Vagina (tissue), 2 donors: ENCODE measurements around the gene TTLL3. TPM values are rescaled to one million over a fixed set of nuclear protein-coding genes. Genes with fewer than 3 reads are reported as not detected.

Source experiments
- DNase-seq, 2 donors: peaks; one replicate each; pipeline ENCODE4 v3.0.0-alpha.2; 2017; ENCODE audit errors: extremely low spot score in 2 of 2
- H3K27ac ChIP-seq: fragments of 200-600 bp; sonication (generic); one replicate; pipeline ENCODE4 v1.5.1; 2019
- H3K27me3 ChIP-seq: fragments of 200-600 bp; sonication (generic); one replicate; pipeline ENCODE4 v1.5.1; 2019
- H3K36me3 ChIP-seq, 2 donors: fragments of 200-600 bp; sonication (generic); one replicate each; pipeline ENCODE4 v1.5.1; 2017 to 2019
- H3K4me1 ChIP-seq: fragments of 200-600 bp; sonication (generic); one replicate; pipeline ENCODE4 v1.5.1; 2019
- H3K4me3 ChIP-seq, 2 donors: fragments of 200-600 bp; sonication (generic); 1 replicate in 1 of 2; 2 replicates in 1 of 2; pipeline ENCODE4 v1.5.1; 2016 to 2019
- H3K9me3 ChIP-seq: fragments of 200-600 bp; sonication (generic); one replicate; pipeline ENCODE4 v1.5.1; 2019
- POLR2A ChIP-seq, 2 donors: fragments of 450-650 bp; IDR thresholded peaks; one replicate each; pipeline ENCODE4 v1.6.1; 2017; ENCODE audit warnings: antibody characterized with exemption in 2 of 2, mild to moderate bottlenecking in 2 of 2, moderate library complexity in 2 of 2
- POLR2AphosphoS5 ChIP-seq, 2 donors: sonication (generic); formaldehyde crosslinking; IDR thresholded peaks; one replicate each; pipeline ENCODE4 v1.9.0; 2017; ENCODE audit warnings: antibody characterized with exemption in 2 of 2, mild to moderate bottlenecking in 2 of 2, low read depth in 1 of 2; ENCODE audit not compliant: insufficient read depth in 1 of 2
- intact Hi-C: fragments of 100-400 bp; cut with DNase I; formaldehyde crosslinking; loops from one replicate; pipeline ENCODE4 v1.15.1; 2023
- total RNA-seq: library from RNA; depleted of rRNA; stranded (reverse); fragments of >200 nt; gene quantifications from one replicate; pipeline ENCODE4 v1.2.3, GENCODE V29; 2016
- TF ChIP-seq, protein P1 (sequence below), 3 experiments: fragments of 450-650 bp in 2 of 3; fragments of 200-600 bp in 1 of 3; sonication (generic) in 1 of 3; IDR thresholded peaks; one replicate each; pipeline ENCODE4 v1.5.1; 2017 to 2019; ENCODE audit warnings: antibody characterized with exemption in 3 of 3, mild to moderate bottlenecking in 2 of 3, moderate library complexity in 2 of 3

Gene TTLL3
- total RNA-seq, 1 donor from 2014 or later = 73.4 TPM

DNA sequence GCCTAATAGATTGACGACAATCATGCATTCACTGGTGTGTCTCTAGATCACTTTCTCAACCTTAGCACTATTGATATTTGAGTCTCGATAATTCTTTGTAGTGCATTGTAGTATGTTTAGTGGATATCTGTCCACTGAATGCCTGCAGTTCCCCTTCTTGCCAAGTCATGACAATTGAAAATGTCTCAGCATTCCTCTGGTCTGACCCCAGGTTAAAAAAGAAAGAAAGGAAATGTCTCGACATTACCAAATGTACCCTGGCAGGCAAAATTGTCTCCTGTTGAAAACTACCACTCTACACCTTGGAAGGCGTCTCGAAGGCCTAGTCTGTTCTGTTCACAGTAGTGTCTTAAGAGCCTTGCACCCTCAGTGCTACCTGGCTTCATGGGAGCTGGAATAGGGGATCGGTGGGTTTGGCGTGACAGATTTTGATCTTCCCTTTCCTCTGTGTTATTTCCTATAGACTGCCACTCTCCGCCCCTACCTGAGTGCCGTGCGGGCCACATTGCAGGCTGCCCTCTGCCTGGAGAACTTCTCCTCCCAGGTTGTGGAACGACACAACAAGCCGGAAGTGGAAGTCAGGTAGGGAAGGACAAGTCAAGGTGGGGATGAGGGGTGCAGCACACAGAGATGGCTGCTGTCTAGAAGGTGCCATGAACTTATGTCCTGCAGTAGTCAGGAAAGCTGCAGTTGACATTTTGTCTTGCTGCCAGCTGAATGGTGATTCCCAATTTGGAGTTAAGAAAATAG, 12.7 kb upstream of the TTLL3 start:
- TF ChIP-seq, protein P1, sequence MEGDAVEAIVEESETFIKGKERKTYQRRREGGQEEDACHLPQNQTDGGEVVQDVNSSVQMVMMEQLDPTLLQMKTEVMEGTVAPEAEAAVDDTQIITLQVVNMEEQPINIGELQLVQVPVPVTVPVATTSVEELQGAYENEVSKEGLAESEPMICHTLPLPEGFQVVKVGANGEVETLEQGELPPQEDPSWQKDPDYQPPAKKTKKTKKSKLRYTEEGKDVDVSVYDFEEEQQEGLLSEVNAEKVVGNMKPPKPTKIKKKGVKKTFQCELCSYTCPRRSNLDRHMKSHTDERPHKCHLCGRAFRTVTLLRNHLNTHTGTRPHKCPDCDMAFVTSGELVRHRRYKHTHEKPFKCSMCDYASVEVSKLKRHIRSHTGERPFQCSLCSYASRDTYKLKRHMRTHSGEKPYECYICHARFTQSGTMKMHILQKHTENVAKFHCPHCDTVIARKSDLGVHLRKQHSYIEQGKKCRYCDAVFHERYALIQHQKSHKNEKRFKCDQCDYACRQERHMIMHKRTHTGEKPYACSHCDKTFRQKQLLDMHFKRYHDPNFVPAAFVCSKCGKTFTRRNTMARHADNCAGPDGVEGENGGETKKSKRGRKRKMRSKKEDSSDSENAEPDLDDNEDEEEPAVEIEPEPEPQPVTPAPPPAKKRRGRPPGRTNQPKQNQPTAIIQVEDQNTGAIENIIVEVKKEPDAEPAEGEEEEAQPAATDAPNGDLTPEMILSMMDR (IDR thresholded peaks at IDR 0.05) = no peak
- TF ChIP-seq POLR2A (IDR thresholded peaks at IDR 0.05) (no peak), POLR2AphosphoS5 (IDR thresholded peaks at IDR 0.05; ENCODE audit: insufficient read depth in 1 of 2, low read depth in 1 of 2) (no peak)
- intact Hi-C loops = loop anchor here (10.0 kb wide), 1 partner anchor 63 kb away; the partner anchor contains the start of gene BRPF1
- H3K27ac ChIP-seq = no peak overlapping the region
- no peak overlapping the region for H3K4me3 ChIP-seq
- peaks cover 9 to 53% of the 10 kb centered on the region in 2 donors for H3K36me3 ChIP-seq
- H3K9me3 ChIP-seq = no peaks in the 10 kb centered on the region
- H3K4me1 ChIP-seq = peaks cover 26% of the 10 kb centered on the region
- H3K27me3 ChIP-seq = no peaks in the 10 kb centered on the region
- DNase-seq = no peak

DNA sequence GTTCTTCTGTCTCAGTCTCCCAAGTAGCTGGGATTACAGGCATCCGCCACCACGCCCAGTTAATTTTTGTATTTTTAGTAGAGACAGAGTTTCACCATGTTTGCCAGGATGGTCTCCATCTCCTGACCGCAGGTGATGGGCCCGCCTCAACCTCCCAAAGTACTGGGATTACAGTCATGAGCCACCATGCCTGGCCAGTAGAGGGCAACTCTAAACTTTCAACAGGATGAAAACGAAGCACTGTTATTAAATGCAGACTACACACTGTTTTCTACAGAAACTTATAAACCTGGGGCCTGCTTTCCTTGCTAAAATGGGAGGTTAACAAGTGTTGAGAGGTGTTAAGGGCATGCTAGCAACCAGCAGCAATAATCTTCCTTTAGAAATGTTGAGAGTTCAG, 9.5 kb upstream of the TTLL3 start:
- H3K4me1 ChIP-seq = peaks cover 6% of the 10 kb centered on the region
- intact Hi-C loops = loop anchor here (10.0 kb wide), 1 partner anchor 134 kb away; the partner anchor contains the start of gene CRELD1
- no peak overlapping the region for H3K27ac ChIP-seq
- no peak overlapping the region for H3K4me3 ChIP-seq
- H3K27me3 ChIP-seq = no peaks in the 10 kb centered on the region
- no peak for DNase-seq
- H3K9me3 ChIP-seq = no peaks in the 10 kb centered on the region
- H3K36me3 ChIP-seq = peaks cover 9 to 83% of the 10 kb centered on the region in 2 donors
- TF ChIP-seq, protein P1 (IDR thresholded peaks at IDR 0.05) = no peak
- no peak for TF ChIP-seq POLR2A (IDR thresholded peaks at IDR 0.05)
- TF ChIP-seq POLR2AphosphoS5 (IDR thresholded peaks at IDR 0.05; ENCODE audit: insufficient read depth in 1 of 2, low read depth in 1 of 2) = no peak

DNA sequence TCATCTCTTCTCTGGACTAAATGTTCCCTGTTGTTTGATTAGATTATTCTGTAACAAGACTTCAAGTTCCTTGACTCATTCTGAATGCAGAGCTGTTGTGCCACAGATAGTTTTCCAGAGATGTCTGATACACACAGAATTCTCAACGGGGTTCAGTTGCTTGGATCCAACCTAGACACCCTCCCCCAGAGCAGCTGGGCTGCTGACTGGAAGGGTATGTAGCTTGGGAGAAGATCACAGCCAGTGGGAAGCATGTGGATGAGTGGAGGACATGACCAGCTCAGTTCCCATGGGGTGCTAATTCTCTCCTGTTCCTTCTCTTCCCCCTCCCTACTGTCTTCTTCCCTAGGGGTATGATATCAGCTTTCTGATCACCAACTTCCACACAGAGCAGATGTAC, 6.6 kb upstream of the TTLL3 start:
- no peak for TF ChIP-seq POLR2AphosphoS5 (IDR thresholded peaks at IDR 0.05; ENCODE audit: insufficient read depth in 1 of 2, low read depth in 1 of 2)
- TF ChIP-seq, protein P1 (IDR thresholded peaks at IDR 0.05) = no peak
- no peak for TF ChIP-seq POLR2A (IDR thresholded peaks at IDR 0.05)
- no peak overlapping the region for H3K4me3 ChIP-seq
- no peak overlapping the region for H3K27ac ChIP-seq
- DNase-seq = no peak
- intact Hi-C loops = loop anchor here (10.0 kb wide), 1 partner anchor 131 kb away; the partner anchor contains the start of gene CRELD1
- H3K36me3 ChIP-seq = peaks cover 9 to 80% of the 10 kb centered on the region in 2 donors
- H3K9me3 ChIP-seq = no peaks in the 10 kb centered on the region
- no peaks in the 10 kb centered on the region for H3K27me3 ChIP-seq
- no peaks in the 10 kb centered on the region for H3K4me1 ChIP-seq

DNA sequence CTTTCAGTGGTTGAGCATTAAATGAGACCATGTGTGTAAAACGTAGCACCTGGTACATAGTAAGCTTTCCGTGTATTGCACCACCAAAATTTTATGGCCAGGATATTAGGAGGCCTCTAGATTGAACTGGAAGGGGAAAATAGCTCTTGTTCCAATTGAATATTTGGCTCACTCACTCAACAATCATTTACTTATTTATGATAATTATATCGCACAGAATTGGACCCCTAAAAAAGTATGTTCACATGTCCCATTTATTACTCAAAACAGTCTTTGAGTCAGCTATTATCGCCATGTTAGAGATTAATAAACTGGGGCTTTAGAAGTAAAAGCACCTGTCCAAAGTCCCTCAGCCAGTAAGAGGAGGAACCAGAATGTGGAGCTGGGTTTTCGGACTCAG, 5.1 kb upstream of the TTLL3 start:
- H3K4me3 ChIP-seq = no peak overlapping the region
- peaks cover 6 to 65% of the 10 kb centered on the region in 2 donors for H3K36me3 ChIP-seq
- no peak overlapping the region for H3K27ac ChIP-seq
- H3K9me3 ChIP-seq = no peaks in the 10 kb centered on the region
- no peak for DNase-seq
- intact Hi-C loops = loop anchor here (10.0 kb wide), 1 partner anchor 130 kb away; the partner anchor contains the start of gene CRELD1
- H3K4me1 ChIP-seq = peaks cover 8% of the 10 kb centered on the region
- TF ChIP-seq POLR2AphosphoS5 (IDR thresholded peaks at IDR 0.05; ENCODE audit: insufficient read depth in 1 of 2, low read depth in 1 of 2) = no peak
- no peak for TF ChIP-seq POLR2A (IDR thresholded peaks at IDR 0.05)
- TF ChIP-seq, protein P1 (IDR thresholded peaks at IDR 0.05) = no peak
- H3K27me3 ChIP-seq = no peaks in the 10 kb centered on the region

DNA sequence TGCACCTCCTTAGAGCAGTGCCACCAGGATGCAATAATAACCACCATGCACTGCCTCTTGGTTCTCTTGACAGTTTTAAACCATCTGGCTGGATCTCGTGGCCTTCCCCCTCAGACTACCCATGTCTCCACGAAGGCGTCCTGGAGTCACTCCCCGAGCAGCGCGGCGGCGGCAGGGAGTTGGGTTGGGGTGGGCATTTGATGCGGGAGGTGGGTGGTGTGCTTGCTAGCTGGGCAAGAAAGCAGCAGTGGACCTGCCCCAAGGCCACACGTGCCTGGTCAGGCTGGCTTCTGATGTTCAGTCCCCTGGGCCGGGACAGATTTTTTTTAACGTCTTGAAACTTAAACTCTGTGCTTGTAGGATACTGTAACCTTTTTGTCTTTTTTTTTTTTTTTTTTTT, 3.9 kb upstream of the TTLL3 start:
- intact Hi-C loops = loop anchor here (10.0 kb wide), 1 partner anchor 129 kb away; the partner anchor contains the start of gene CRELD1
- Histone ChIP-seq H3K9me3 (no peaks in the 10 kb centered on the region), H3K27ac (no peak overlapping the region), H3K4me1 (peaks cover 18% of the 10 kb centered on the region), H3K4me3 (no peak overlapping the region), H3K36me3 (peaks cover 5 to 54% of the 10 kb centered on the region in 2 donors), H3K27me3 (no peaks in the 10 kb centered on the region)
- no peak for DNase-seq
- TF ChIP-seq, protein P1 (IDR thresholded peaks at IDR 0.05) = no peak
- TF ChIP-seq POLR2A (IDR thresholded peaks at IDR 0.05) (no peak), POLR2AphosphoS5 (IDR thresholded peaks at IDR 0.05; ENCODE audit: insufficient read depth in 1 of 2, low read depth in 1 of 2) (no peak)
